Testis (tissue), 2 donors: ENCODE results near the gene IRS1.

Experiments used
- CTCF ChIP-seq, 3 experiments: fragments of 450-650 bp in 2 of 3; fragments of 200-600 bp in 1 of 3; sonication (generic) in 1 of 3; IDR thresholded peaks; one replicate each; pipeline ENCODE4 v1.5.1; 2016 to 2019; ENCODE audit warnings: antibody characterized with exemption in 3 of 3, mild to moderate bottlenecking in 2 of 3, moderate library complexity in 1 of 3
- POLR2A ChIP-seq: fragments of 450-650 bp; IDR thresholded peaks from one replicate; pipeline ENCODE4 v1.6.1; 2017; ENCODE audit warnings: antibody characterized with exemption, mild to moderate bottlenecking, moderate library complexity

- TF ChIP-seq POLR2A (no peak), CTCF (IDR thresholded peaks at IDR 0.05) (no peak)
Observed at GRCh38 chr2:226818930-226819329, 19.3 kb upstream of the IRS1 start.
